Measurements from ENCODE around the gene SLC38A5.

The SLC38A5 gene

DNA sequence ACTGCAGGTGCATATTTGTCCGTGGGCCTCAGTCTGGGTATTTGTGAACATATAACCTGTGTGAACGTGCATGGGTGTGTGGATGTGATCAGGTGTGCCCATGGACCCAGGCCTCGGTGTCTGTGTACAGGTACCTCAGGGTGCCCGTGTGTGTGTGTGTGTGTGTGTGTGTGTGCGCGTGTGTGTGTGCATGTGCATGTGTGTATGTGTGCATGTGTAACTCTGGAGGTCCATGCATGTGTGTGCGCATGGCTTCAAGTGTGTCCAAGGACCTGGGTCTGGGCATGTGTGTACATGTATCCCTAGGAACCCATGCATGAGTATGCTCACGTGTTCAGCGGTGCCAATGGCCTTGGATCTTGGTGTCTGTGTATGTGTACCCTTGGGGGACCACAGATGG is 21.7 kb upstream of the SLC38A5 start:
- DNase-seq (ENCODE audit: low spot score), result no peak

DNA sequence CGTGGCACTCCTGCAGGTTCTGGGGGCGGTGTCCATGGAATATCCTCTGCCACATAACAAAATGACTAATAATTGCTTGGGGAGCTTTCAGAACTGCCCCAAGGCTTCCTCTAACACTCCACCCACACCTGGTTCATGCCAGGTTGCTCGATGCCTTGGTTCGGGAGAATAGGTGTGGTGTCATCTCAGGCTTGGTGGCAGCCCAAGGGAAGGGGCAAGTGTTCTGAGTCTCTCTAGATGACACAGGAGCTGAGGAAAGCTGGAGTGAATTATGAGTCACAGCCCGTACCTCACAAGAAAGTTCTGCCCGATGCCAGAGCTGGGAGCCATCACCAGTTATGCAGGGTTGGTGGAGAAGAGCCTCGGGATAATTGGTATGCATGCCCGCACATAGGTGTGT is 20.6 kb upstream of the SLC38A5 start:
- DNase-seq (ENCODE audit: low spot score), result no peak

DNA sequence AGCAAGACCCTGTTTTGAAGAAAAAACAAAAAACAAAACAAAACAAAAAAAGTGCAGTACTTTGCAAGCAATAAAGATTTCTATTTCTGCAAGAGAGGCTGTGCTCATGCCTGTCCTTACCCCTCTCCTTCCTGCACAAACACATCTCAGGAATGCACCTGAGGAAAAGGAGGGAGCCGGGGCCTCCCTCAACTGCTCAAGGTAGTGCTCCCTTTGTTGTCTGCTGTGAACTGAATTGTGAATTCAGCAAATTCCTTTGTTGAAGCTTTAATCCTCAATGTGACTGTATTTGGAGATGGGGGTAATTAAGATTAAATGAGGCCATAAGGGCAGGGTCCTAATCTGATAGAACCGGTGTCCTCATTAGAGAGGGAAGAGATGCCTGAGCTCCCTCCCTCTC is 19.8 kb upstream of the SLC38A5 start:
- DNase-seq (ENCODE audit: low spot score), result no peak

DNA sequence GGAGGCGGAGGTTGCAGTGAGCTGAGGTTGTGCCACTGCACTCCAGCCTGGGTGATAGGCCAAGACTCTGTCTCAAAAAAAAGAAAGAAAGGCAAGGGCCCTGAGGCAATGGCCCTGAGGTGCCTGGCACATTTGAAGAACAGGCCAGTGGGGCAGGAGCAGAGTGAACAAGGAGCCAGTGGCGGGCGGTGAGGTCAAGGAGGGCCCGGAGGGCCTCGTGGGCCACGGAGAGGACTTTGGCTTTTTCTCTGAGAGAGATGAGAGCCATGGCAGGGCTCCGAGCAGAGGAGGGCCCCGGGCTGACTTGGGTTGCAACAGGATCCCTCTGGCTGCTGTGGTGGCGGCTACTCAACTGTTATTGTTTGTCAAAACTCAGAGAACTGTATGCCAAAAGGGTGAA is 19.2 kb upstream of the SLC38A5 start:
- DNase-seq (ENCODE audit: low spot score), result no peak

DNA sequence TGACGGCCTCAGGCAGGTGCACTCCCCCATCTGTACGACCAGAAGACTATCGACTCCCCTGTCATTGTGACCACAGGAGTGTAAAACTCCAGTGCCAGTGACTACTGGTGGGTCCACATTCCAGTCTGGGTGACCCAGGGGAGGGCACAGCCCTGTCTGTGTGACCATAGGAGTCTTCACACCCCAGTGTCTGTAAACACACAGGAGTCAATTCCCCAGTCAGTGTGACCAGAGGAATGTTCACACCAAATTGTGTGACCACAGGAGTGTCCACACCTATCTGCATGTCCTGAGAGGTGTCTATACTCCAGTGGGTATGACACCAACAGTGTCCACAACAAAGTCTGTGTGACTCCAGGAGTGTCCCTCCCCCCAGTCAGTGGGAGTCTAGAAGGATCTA is 18.0 kb upstream of the SLC38A5 start:
- no peak for DNase-seq (ENCODE audit: low spot score)

DNA sequence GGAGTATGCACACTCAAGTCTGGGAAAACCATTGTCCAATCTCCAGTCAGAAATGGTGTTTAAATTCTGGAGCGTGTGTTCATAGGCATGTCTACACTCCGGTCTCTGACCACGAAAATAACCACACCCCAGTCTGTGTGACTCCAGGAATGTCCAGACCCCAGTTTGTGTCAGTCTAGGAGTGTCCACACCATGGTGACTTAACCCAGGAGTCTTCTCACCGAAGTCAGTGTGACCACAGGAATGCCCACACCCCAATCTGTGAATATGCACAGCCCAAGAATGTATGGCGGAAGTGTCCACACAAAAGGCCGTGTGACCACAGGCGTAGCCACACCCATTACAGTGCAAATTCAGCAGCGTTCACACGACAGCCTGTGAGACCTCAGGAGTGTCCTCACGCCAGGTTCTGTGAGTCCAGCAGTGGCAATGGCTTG is 17.3 kb upstream of the SLC38A5 start:
- DNase-seq (ENCODE audit: low spot score), result no peak

DNA sequence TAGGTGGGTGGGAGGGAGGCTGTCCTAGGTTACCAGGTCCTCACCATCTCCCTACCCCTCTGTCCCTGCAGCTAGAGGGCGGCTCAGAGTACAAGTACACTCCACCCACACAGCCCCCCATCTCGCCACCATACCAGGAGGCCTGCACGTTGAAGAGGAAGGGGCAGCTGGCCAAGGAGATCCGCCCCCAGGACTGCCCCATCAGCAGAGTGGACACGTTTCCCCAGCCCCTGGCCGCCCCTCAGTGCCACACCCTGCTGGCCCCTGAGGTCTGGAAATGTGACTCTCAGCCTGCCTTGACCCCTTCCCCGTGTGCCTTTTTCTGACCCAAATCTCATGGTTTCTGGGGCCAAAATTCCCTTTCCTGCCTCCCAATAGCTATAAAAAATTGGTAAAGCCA is 12.5 kb upstream of the SLC38A5 start:
- no peak for DNase-seq (ENCODE audit: low spot score)

DNA sequence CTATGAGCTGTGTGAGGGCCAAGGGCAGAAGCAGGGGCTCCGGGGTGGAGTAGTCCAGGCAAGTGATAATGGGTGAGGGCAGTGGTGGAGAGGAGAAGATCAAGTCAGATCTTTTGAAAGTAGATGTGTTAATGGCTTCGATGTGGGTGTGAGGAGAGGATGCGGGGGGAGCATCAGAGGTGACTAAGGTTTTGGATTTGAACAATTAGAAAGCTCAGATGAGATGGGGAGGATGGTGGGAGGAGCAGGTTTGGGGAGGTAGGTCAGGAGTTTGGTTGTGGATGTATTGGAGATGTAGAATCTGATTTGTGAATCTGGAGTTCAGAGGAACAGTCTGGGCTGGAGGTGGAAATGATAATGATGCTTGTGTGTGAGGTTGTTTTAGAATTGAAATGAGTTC is 10.5 kb upstream of the SLC38A5 start:
- no peak for DNase-seq (ENCODE audit: low spot score)

DNA sequence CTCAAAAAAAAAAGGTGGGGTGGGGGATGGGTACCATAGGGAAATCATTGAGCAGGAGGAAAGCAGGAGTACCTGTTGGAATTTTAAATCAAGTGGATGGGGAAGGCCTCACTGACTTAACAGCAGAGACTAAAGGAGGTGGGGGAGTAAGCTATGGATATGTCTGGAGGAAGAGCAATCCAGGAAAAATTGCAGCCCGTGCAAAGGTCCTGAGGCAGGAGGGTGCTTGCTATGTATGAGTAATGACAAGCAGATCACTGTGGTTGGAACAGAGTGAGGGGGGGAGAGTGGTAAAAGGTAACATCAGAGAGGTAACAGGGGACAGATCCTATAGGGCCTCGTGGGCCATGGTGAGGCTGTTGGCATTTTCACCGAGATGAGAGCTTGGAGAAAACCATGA is 10.1 kb upstream of the SLC38A5 start:
- no peak for DNase-seq (ENCODE audit: low spot score)

DNA sequence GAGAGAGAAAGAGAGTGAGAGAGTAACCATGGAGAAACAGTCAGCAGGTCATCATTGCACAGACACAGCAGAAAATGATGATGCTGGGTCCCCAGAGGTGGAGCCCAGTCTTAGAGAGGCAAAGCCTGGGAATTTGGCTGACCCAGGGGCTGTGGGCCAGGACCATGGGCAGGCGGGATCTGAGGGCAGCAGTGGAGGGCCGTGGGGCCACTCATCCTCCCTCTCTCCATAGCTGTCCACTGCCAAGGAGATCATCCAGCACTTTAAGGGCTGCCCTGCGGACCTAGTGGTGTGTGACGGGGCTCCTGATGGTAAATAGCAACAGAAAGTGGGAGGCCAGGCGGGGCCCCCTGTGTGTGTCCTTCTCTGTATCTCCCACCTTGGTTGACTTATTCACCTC is 8.7 kb upstream of the SLC38A5 start:
- no peak for DNase-seq (ENCODE audit: low spot score)

DNA sequence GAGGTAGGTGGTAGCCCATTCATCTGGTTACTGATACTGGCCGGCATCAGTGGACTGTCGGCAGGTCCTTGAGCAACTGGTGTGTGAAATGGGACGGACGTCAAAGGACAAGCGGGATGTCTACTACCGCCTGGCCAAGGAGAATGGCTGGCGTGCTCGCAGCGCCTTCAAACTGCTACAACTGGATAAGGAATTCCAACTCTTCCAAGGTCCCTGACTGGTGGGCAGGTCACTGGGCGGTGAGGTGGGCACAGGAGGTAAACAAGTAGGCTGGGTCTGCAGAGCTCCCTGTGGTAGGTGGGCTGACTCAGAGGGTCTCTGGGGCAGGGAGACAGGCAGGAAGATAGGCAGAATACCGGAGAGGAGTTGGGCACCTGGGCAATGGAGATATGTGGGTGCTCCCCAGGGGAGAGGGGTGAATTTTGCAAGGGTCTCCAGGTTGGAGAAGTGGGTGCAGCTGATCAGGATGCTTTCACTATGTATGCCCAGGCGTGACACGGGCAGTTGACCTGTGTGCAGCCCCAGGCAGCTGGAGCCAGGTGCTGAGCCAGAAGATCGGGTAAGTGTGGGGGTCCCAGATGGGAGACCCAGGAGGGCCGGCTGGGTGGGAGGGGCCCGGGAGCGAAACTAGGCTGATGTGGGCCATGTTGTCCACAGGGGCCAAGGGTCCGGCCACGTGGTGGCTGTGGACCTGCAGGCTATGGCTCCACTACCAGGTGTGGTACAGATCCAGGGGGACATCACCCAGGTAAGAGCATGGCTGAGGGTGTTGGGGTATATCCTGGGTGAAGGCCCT is 8.1 kb upstream of the SLC38A5 start:
- no peak for DNase-seq (ENCODE audit: low spot score)

DNA sequence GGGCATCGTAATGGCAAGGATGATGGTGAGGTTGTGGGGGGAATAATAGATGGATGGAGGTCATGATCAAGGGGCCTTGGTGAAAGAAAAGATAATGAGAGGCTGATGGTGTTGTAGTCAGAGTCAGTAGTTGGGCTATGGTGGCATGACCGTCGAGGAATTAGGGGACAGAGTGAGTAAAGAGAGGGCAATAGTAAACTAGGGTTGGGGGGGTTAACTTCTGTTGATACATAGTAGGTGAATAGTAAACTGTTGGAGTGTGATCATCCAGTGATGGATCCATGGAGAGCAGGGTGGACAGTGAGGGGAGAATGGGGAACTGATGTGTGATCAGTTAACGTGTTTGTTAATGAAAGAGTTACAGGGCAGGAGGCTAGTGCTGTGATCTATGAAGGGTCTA is 6.9 kb upstream of the SLC38A5 start:
- DNase-seq (ENCODE audit: low spot score), result no peak

DNA sequence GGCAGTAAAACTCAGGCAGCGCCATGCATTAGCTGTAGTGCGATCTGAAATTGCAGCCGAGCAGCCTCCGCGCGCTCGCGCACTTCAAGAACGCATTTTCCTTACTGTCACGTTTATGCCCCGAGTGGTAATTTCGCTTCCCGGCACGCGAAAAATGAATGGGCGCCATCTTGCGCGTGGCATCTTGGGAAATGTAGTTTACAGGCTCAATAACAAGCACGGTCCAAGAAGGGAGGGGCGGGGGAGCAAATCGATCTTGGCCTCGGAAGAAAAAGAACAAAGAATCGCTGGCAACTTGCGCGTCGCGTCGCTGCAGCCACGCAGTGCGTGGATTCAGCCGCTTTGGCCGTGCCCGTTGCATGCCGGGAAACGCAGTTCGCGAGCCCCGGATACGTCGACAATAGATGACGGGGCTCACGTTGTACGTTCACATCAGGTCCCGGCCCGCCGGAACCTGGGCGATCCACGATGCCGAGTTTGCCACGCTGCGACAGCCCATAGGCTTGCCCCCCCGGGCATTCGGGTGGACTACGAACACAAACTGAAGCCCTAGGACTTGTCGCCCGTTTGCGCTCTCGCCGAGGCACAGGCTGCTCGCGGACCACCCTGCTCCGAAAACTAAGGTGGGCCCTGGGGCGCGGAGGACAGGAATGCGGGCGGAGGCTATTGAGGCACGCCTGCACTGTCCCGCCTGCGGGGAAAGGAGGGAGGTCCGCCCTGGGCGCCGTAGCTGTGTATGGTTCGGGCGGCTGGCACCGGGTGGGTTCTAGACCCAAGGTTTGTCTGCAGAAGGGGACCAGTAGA is 5.9 kb upstream of the SLC38A5 start, which contains the start of gene FTSJ1:
FTSJ1 (plus strand) TSS at position 426 of the 804 bp plus-strand sequence. CDS start 1,849 bp downstream, outside the sequence.
- peak; percentile 92 for DNase-seq (ENCODE audit: low spot score)

DNA sequence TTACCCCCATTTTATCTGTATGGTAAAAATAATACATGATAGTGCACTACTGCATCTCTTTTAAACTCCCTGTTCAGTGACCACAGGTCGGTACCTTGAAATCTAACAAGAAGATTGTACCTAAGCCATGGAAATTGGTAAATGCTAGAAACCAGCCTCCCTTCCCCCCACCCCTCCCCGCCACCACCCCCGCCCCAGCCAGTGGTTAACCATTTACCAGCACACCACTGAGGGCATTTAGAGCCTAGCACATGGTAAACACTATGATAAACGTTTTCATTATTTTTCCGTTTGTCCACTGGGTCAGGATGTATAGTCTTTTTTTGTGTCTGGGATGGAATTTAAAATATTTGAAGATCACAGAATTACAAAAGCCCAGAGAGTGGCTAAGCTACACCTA is 5.2 kb upstream of the SLC38A5 start:
- no peak for DNase-seq (ENCODE audit: low spot score)

DNA sequence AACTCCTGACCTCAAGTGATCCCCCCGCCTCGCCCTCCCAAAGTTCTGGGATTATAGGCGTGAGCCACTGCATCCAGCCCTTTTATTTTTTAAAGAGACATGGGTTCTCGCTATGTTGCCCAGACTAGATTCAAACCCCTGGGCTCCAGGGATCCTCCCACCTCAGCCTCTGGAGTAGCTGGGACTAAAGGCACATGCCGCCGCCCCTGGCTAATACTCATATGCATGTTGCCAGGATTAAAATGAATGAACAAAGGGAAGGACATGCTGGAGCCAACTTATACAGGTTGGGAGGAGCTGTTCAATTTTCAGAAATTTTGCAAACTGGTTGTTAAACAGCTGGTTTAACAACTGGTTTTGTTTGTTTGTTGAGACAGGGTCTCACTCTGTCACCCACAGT is 4.5 kb upstream of the SLC38A5 start:
- no peak for DNase-seq (ENCODE audit: low spot score)

DNA sequence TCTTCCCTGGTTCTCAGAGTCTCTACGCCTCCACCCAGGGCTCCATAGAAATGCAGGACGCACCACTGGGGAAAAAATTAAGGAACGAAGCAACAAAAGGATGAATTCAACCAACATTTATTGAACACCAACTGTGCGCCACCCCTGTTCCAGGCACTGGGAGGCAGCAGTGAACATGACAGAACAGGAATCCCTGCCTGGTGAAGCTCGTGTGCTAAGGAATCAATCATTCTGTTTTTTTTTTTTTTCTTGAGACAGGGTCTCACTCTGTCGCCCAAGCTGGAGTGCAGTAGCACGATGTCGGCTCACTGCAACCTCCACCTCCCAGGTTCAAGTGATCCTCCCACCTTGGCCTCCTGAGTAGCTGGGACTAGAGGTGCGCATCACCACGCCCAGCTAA is 4.1 kb upstream of the SLC38A5 start:
- no peak for DNase-seq (ENCODE audit: low spot score)

DNA sequence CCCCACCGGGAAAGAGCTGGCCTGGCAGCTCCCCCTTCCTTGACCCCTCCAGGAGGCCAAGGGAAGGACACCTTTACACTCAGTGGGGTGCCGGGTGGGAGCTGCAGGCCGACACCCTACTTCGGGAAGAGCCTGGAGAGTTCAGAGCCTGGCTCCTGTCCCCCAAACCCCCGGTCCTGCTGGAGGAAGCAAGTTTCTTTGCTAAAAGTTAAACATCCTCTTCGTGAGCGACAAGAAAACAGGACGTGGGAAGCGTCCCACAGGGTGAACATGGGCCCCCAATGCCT is 3.6 kb upstream of the SLC38A5 start:
- no peak for DNase-seq (ENCODE audit: low spot score)

DNA sequence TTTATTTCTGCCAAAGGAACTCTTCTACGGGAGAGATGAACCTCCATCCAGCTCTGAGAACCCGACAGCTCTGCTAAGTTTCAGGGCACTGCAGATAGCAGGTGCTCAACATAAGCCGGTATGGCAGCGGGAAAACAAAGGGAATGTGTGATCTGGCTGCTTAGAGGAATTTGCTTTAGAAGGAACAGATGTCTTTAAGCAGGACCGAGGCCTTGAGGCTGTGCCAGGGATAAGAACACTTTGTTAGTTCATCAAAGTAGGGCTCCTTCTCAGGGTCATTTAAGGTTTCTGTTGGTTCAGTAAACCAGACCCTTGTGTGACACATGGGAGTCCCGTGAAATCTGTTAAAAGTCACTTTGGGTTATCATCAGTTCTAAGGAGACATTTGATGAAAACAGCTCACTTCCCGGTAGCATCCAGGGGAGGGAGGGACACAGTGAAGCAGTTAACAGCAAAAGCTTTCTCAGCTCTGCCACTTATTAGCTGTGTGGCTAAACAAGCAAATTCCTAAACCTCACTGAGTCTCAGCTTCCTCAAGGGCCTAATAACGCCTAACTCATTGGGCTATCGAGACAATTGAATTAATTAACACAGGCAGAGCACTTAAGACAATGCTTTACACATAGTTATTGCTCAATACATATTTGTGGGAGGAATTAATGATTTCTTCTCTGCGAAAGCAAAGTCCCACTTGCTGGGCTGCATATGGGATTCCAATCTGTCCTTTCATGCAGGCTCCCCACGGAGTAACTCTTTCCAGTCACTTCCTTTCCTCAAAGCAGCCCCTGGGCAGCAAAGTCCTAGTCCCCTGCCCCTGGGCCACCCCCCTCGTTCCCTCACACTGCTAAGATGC is 3.0 kb upstream of the SLC38A5 start:
- DNase-seq (ENCODE audit: low spot score), result no peak

DNA sequence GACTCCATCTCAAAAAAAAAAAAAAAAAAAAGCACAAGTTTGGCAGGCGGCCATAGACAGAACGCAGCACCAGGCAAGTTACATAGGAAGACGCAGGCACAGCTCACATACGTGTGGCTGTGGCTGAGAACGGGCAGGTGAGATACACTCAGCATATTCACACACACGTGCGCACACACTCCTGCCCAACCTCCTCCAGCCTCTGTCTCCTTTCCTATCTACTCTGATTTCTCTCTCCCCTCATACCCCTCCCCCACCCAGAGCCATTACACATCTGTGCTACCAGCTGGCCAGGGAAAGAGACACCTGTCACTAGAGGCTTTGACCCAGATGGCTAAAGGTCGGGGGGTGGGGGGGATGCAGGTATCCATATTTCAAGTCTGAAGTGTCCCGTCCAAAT is 2.2 kb upstream of the SLC38A5 start:
- no peak for DNase-seq (ENCODE audit: low spot score)

DNA sequence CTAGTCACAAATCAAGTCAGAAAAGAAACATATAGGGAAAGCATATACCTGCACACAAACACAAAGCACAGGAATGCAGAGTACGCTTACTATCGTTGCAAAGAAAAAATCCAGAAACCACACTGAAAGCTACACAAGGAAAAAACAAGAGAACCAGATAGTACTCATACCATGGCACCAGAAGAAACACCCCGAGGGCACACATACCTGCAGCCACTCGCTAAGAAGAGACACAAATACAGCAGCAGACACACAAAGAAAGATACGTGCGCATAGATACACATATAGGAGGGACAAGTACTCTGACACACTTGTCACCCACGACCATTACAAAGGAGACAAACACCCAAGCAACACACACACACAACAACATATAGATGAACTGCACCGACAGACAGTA is 1.4 kb upstream of the SLC38A5 start:
- no peak for DNase-seq (ENCODE audit: low spot score)

DNA sequence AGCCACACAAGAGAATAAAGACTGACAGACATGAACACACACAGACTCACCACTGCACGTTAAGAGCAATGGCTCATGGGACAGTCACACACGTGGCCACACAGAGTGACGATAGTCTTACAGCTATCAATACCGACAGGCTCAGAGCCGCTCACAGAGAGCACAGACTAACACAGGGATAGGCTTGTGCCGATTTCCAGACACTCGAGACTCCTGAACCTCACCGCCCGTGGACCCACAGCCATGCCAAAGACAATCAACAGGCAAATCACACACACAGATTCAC is 716 bp upstream of the SLC38A5 start:
- no peak for DNase-seq (ENCODE audit: low spot score)

DNA sequence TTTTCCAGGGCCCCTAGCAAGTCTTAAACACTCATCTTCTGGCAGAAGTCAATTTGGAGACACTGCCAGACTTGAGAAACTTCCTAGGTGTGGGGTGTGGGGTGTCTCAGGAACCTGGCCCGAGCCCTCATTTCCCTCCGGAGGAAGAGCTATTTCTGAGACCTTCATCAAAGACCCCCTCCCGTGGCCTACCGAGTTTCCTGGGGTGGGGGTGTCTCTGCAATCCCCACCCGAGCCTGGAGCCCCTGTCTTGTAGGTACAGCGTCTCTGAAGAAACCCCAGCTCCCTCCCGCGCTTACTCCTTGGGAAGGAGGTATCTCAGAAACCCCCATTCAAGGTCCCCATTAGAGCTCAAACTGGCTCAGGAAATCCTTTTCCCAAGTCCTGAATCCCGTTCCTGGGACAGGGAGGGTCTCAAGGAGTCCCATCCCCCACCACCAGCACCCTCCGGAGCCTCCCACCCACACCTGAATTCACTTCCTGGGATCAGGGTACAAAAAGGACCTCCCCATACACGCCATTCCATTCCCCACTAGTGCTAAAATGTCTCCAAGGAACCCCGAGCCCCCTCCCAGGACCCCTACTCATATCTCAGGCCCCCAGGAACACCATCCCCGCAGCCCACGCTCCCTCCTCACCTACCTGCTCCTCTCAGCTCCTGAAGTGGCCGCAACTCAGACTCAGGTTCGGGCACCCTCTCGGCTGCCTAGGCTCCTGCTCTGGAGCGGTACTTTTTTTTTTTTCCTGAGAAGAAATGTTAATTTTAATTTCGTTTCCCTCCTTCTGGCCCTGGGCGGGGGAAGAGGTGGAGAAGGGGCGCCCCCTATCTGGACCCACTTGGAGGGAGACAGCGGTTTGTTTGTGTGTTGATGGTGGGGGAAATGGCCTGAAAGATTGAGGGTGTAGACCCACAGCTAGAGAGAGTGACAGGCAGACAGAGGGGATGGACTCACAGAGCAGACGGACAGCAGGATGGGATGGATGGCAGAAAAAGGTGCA is 1.1 kb downstream of the SLC38A5 start:
- peak; percentile 53 for DNase-seq (ENCODE audit: low spot score)
